MCF 10A (cell line): ENCODE measurements around the gene RASA2. TPM values are rescaled to one million over a fixed set of nuclear protein-coding genes. Genes with fewer than 3 reads are reported as not detected.

Source experiments
- BruUV-seq: library from RNA; stranded (reverse); fragments of 400-500 nt; replicated peaks from 2 replicates; lab custom pipeline; 2021; lab: Mats Ljungman, UMichigan
- CTCF ChIA-PET: fragments of 300-600 bp; sonication (Branson Sonifier 250); formaldehyde crosslinking; extraction: SDS; loops from one replicate; lab custom pipeline; 2021; ENCODE audit warnings: antibody characterized with exemption, inconsistent platforms; lab: Yijun Ruan, JAX
- POLR2A ChIA-PET: fragments of 300-600, 350-650 bp; sonication (Branson Sonifier 250); formaldehyde crosslinking; extraction: SDS; loops from one replicate; lab custom pipeline; 2020; ENCODE audit warnings: antibody characterized with exemption, inconsistent platforms; lab: Yijun Ruan, JAX
- DNase-seq: peaks from one replicate; pipeline ENCODE4 v3.0.0-alpha.2; 2018; ENCODE audit not compliant: unreplicated experiment
- H3K27ac Mint-ChIP-seq: one replicate; pipeline ENCODE4 v1.8.0; 2022; ENCODE audit warnings: mild to moderate bottlenecking, low read depth, mixed read lengths; ENCODE audit not compliant: unreplicated experiment
- H3K27me3 Mint-ChIP-seq: one replicate; pipeline ENCODE4 v1.8.0; 2022; ENCODE audit warnings: mixed read lengths; ENCODE audit not compliant: insufficient read depth, unreplicated experiment
- H3K36me3 Mint-ChIP-seq: one replicate; pipeline ENCODE4 v1.8.0; 2022; ENCODE audit warnings: mild to moderate bottlenecking, moderate library complexity, mixed read lengths; ENCODE audit not compliant: insufficient read depth, unreplicated experiment
- H3K4me1 Mint-ChIP-seq: one replicate; pipeline ENCODE4 v1.8.0; 2022; ENCODE audit warnings: mixed read lengths; ENCODE audit not compliant: insufficient read depth, unreplicated experiment
- H3K4me3 Mint-ChIP-seq: one replicate; pipeline ENCODE4 v1.8.0; 2022; ENCODE audit warnings: mild to moderate bottlenecking, moderate library complexity, mixed read lengths; ENCODE audit not compliant: unreplicated experiment
- H3K9me3 Mint-ChIP-seq: one replicate; pipeline ENCODE4 v1.8.0; 2022; ENCODE audit warnings: mixed read lengths; ENCODE audit not compliant: unreplicated experiment
- intact Hi-C: fragments of 100-400 bp; cut with micrococcal nuclease; formaldehyde crosslinking; loops from 2 replicates; pipeline ENCODE4 v1.14.1; 2022
- total RNA-seq: library from RNA; stranded (reverse); gene quantifications from 2 replicates; pipeline ENCODE4 v1.2.3, GENCODE V29; 2022
- TF ChIP-seq, protein P1 (sequence below): fragments of 200-600 bp; IDR thresholded peaks from one replicate; pipeline ENCODE4 v1.8.0; 2022; ENCODE audit warnings: antibody characterized with exemption, mild to moderate bottlenecking; ENCODE audit not compliant: unreplicated experiment

The RASA2 gene
- total RNA-seq, 1 experiment from 2014 or later = 19.5 TPM

GRCh38 chr3:141648055-141648910 is 161.5 kb downstream of the RASA2 start:
- no peaks in the 10 kb centered on the region for H3K9me3 Mint-ChIP-seq
- ChIA-PET CTCF (interaction anchor here (0.6 to 0.7 kb wide), 2 partner anchors 30 to 70 kb away, joined by 3 read pairs; no protein-coding TSS in a partner anchor), POLR2A (no interaction called here)
- no peak overlapping the region for H3K4me3 Mint-ChIP-seq
- H3K36me3 Mint-ChIP-seq = peaks cover 6% of the 10 kb centered on the region
- TF ChIP-seq, protein P1, sequence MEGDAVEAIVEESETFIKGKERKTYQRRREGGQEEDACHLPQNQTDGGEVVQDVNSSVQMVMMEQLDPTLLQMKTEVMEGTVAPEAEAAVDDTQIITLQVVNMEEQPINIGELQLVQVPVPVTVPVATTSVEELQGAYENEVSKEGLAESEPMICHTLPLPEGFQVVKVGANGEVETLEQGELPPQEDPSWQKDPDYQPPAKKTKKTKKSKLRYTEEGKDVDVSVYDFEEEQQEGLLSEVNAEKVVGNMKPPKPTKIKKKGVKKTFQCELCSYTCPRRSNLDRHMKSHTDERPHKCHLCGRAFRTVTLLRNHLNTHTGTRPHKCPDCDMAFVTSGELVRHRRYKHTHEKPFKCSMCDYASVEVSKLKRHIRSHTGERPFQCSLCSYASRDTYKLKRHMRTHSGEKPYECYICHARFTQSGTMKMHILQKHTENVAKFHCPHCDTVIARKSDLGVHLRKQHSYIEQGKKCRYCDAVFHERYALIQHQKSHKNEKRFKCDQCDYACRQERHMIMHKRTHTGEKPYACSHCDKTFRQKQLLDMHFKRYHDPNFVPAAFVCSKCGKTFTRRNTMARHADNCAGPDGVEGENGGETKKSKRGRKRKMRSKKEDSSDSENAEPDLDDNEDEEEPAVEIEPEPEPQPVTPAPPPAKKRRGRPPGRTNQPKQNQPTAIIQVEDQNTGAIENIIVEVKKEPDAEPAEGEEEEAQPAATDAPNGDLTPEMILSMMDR = no peak
- BruUV-seq = no TSS peak
- H3K4me1 Mint-ChIP-seq = peaks cover 6% of the 10 kb centered on the region
- H3K27me3 Mint-ChIP-seq = no peaks in the 10 kb centered on the region
- no peak overlapping the region for H3K27ac Mint-ChIP-seq
- intact Hi-C loops = no loop called here
- DNase-seq = no peak

- Mint-ChIP-seq H3K4me1 (peaks cover 3% of the 10 kb centered on the region), H3K9me3 (no peaks in the 10 kb centered on the region), H3K36me3 (peaks cover 3% of the 10 kb centered on the region), H3K27me3 (no peaks in the 10 kb centered on the region), H3K27ac (no peak overlapping the region), H3K4me3 (no peak overlapping the region)
- ChIA-PET CTCF (no interaction called here), POLR2A (interaction anchor here (0.6 kb wide), 1 partner anchor 87 kb away, joined by 4 read pairs; no protein-coding TSS in a partner anchor)
- no peak for DNase-seq
- no TSS peak for BruUV-seq
- intact Hi-C loops = no loop called here
- TF ChIP-seq, protein P1 = no peak
Observed at GRCh38 chr3:141649871-141650270, 163.0 kb downstream of the RASA2 start.

GRCh38 chr3:141650783-141651182 is 164.0 kb downstream of the RASA2 start:
- Mint-ChIP-seq H3K9me3 (no peaks in the 10 kb centered on the region), H3K27me3 (no peaks in the 10 kb centered on the region), H3K27ac (no peak overlapping the region), H3K36me3 (no peaks in the 10 kb centered on the region), H3K4me1 (no peaks in the 10 kb centered on the region), H3K4me3 (no peak overlapping the region)
- BruUV-seq = no TSS peak
- DNase-seq = no peak
- POLR2A ChIA-PET = no interaction called here
- intact Hi-C loops = no loop called here
- TF ChIP-seq, protein P1 = no peak
- CTCF ChIA-PET = interaction anchor here (0.6 kb wide), 2 partner anchors 291 to 1248 kb away, joined by 3 to 5 read pairs; no protein-coding TSS in a partner anchor

- TF ChIP-seq, protein P1 = no peak
- no peak overlapping the region for H3K27ac Mint-ChIP-seq
- H3K4me3 Mint-ChIP-seq = no peak overlapping the region
- ChIA-PET POLR2A (no interaction called here), CTCF (interaction anchor here (0.6 kb wide), 2 partner anchors 291 to 1247 kb away, joined by 3 to 5 read pairs; no protein-coding TSS in a partner anchor)
- H3K9me3 Mint-ChIP-seq = no peaks in the 10 kb centered on the region
- H3K27me3 Mint-ChIP-seq = no peaks in the 10 kb centered on the region
- H3K4me1 Mint-ChIP-seq = peaks cover 4% of the 10 kb centered on the region
- DNase-seq = no peak
- no peaks in the 10 kb centered on the region for H3K36me3 Mint-ChIP-seq
- intact Hi-C loops = no loop called here
- no TSS peak for BruUV-seq
Observed at GRCh38 chr3:141651409-141651808, 164.6 kb downstream of the RASA2 start.
